ENCODE measurements around the gene JAML.

JAML gene

GRCh38 chr11:118212781-118213191, 12.0 kb downstream of the JAML start:
- Histone ChIP-seq H3K36me3 (ENCODE audit: insufficient read depth, low read length) (peaks cover 3% of the 10 kb centered on the region; the same call in 1 of the 2 replicates), H3K9me3 (ENCODE audit: low read length) (no peaks in the 10 kb centered on the region), H3K27me3 (ENCODE audit: insufficient read depth, low read length) (no peaks in the 10 kb centered on the region), H3F3A (ENCODE audit: insufficient read depth, low read length) (no peaks in the 10 kb centered on the region), H3K27ac (ENCODE audit: low read depth, low read length, poor library complexity, severe bottlenecking) (no peak overlapping the region), H3K79me2 (ENCODE audit: insufficient read depth, low read length) (no peaks in the 10 kb centered on the region), H3K4me1 (ENCODE audit: insufficient read depth, low read length, severe bottlenecking) (peaks cover 45% of the 10 kb centered on the region), H2AFZ (ENCODE audit: low read length) (no peak overlapping the region), H3K4me3 (ENCODE audit: low read depth, low read length, poor library complexity, severe bottlenecking) (no peak overlapping the region), H3K4me2 (ENCODE audit: low read length) (no peak overlapping the region), H3K9ac (ENCODE audit: low read length) (no peak overlapping the region), H4K20me1 (ENCODE audit: insufficient read depth, low read length) (no peaks in the 10 kb centered on the region), H3K9me2 (ENCODE audit: low read depth, low read length) (no peaks in the 10 kb centered on the region)
- TF ChIP-seq CTCF (IDR thresholded peaks at IDR 0.05; ENCODE audit: low read length) (no peak), EZH2 (IDR thresholded peaks at IDR 0.05; ENCODE audit: borderline replicate concordance, low read length) (no peak)

GRCh38 chr11:118212131-118212725, 12.6 kb downstream of the JAML start:
- Histone ChIP-seq H4K20me1 (ENCODE audit: insufficient read depth, low read length) (no peaks in the 10 kb centered on the region), H3K9me2 (ENCODE audit: low read depth, low read length) (no peaks in the 10 kb centered on the region), H3F3A (ENCODE audit: insufficient read depth, low read length) (no peaks in the 10 kb centered on the region), H3K79me2 (ENCODE audit: insufficient read depth, low read length) (no peaks in the 10 kb centered on the region), H3K36me3 (ENCODE audit: insufficient read depth, low read length) (peaks cover 3% of the 10 kb centered on the region; the same call in 1 of the 2 replicates), H3K4me1 (ENCODE audit: insufficient read depth, low read length, severe bottlenecking) (peaks cover 40% of the 10 kb centered on the region), H2AFZ (ENCODE audit: low read length) (no peak overlapping the region), H3K9ac (ENCODE audit: low read length) (no peak overlapping the region), H3K9me3 (ENCODE audit: low read length) (no peaks in the 10 kb centered on the region), H3K27me3 (ENCODE audit: insufficient read depth, low read length) (no peaks in the 10 kb centered on the region), H3K27ac (ENCODE audit: low read depth, low read length, poor library complexity, severe bottlenecking) (no peak overlapping the region), H3K4me3 (ENCODE audit: low read depth, low read length, poor library complexity, severe bottlenecking) (no peak overlapping the region), H3K4me2 (ENCODE audit: low read length) (no peak overlapping the region)
- TF ChIP-seq CTCF (IDR thresholded peaks at IDR 0.05; ENCODE audit: low read length) (no peak), EZH2 (IDR thresholded peaks at IDR 0.05; ENCODE audit: borderline replicate concordance, low read length) (no peak)

GRCh38 chr11:118211006-118211405, 13.8 kb downstream of the JAML start:
- peaks cover 37% of the 10 kb centered on the region for H3K4me1 ChIP-seq (ENCODE audit: insufficient read depth, low read length, severe bottlenecking)
- no peaks in the 10 kb centered on the region for H3K9me3 ChIP-seq (ENCODE audit: low read length)
- H4K20me1 ChIP-seq (ENCODE audit: insufficient read depth, low read length) = no peaks in the 10 kb centered on the region
- no peaks in the 10 kb centered on the region for H3K9me2 ChIP-seq (ENCODE audit: low read depth, low read length)
- TF ChIP-seq CTCF (IDR thresholded peaks at IDR 0.05; ENCODE audit: low read length) (no peak), EZH2 (IDR thresholded peaks at IDR 0.05; ENCODE audit: borderline replicate concordance, low read length) (no peak)
- no peaks in the 10 kb centered on the region for H3F3A ChIP-seq (ENCODE audit: insufficient read depth, low read length)
- no peaks in the 10 kb centered on the region for H3K27me3 ChIP-seq (ENCODE audit: insufficient read depth, low read length)
- no peak overlapping the region for H3K4me2 ChIP-seq (ENCODE audit: low read length)
- H3K79me2 ChIP-seq (ENCODE audit: insufficient read depth, low read length) = no peaks in the 10 kb centered on the region
- H3K36me3 ChIP-seq (ENCODE audit: insufficient read depth, low read length) = peaks cover 3% of the 10 kb centered on the region; the same call in 1 of the 2 replicates
- no peak overlapping the region for H3K9ac ChIP-seq (ENCODE audit: low read length)
- no peak overlapping the region for H3K4me3 ChIP-seq (ENCODE audit: low read depth, low read length, poor library complexity, severe bottlenecking)
- H3K27ac ChIP-seq (ENCODE audit: low read depth, low read length, poor library complexity, severe bottlenecking) = no peak overlapping the region
- H2AFZ ChIP-seq (ENCODE audit: low read length) = no peak overlapping the region

All from OCI-LY1 (cell line).